Measurements from ENCODE around the gene GPBAR1.

DNA sequence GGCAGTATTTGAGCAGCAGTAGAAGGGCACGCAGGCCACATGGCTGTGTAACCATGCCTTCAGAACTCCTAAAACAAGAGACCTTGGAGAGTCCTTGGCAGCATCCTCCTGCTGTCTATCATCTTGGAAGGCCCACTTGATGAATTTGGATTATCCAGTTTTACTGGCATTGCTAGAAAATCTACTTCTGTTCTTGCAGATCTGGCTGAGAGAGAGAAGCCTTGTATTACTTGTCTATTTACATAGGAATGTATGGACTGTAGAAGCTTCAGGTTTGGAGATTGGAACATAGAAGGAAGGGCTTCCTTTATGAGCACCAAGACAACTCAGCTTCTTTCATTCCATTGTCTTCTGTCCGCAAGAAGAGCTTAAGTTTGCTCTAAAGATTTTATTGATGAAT, 16.1 kb upstream of the GPBAR1 start:
- TF ChIP-seq, protein P1, sequence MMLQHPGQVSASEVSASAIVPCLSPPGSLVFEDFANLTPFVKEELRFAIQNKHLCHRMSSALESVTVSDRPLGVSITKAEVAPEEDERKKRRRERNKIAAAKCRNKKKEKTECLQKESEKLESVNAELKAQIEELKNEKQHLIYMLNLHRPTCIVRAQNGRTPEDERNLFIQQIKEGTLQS (IDR thresholded peaks at IDR 0.05), result no peak
- TF ChIP-seq, protein P1 (CRISPR knock-in tag; conservative IDR thresholded peaks at IDR 0.05), result no peak
- TF ChIP-seq MTA3 (IDR thresholded peaks at IDR 0.05; ENCODE audit: borderline replicate concordance), result no peak
- no peak for TF ChIP-seq MCM5 (IDR thresholded peaks at IDR 0.05; ENCODE audit: low read depth)
- no peak for TF ChIP-seq HOMEZ (CRISPR knock-in tag; IDR thresholded peaks at IDR 0.05)
- TF ChIP-seq CTCF (IDR thresholded peaks at IDR 0.05 in 2 of 3, conservative IDR thresholded peaks at IDR 0.05 in 1 of 3; ENCODE audit: insufficient read depth in 2 of 3, low read depth in 1 of 3, low read length in 3 of 3), result no peak
- no peak for TF ChIP-seq SRF (CRISPR knock-in tag; IDR thresholded peaks at IDR 0.05)
- TF ChIP-seq MCM7 (IDR thresholded peaks at IDR 0.05), result no peak
- TF ChIP-seq NFIC (IDR thresholded peaks at IDR 0.05), result no peak
- no peak for TF ChIP-seq PHF21A (IDR thresholded peaks at IDR 0.05; ENCODE audit: borderline replicate concordance, low read depth)
- TF ChIP-seq, protein P2, sequence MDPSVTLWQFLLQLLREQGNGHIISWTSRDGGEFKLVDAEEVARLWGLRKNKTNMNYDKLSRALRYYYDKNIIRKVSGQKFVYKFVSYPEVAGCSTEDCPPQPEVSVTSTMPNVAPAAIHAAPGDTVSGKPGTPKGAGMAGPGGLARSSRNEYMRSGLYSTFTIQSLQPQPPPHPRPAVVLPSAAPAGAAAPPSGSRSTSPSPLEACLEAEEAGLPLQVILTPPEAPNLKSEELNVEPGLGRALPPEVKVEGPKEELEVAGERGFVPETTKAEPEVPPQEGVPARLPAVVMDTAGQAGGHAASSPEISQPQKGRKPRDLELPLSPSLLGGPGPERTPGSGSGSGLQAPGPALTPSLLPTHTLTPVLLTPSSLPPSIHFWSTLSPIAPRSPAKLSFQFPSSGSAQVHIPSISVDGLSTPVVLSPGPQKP (CRISPR knock-in tag; IDR thresholded peaks at IDR 0.05), result no peak

Data from K562 (cell line).